ENCODE data around the gene WNT16. TPM values are rescaled to one million over a fixed set of nuclear protein-coding genes. Genes with fewer than 3 reads are reported as not detected.

The WNT16 gene
- total RNA-seq, 4 donors from 2014 or later = not detected

DNA sequence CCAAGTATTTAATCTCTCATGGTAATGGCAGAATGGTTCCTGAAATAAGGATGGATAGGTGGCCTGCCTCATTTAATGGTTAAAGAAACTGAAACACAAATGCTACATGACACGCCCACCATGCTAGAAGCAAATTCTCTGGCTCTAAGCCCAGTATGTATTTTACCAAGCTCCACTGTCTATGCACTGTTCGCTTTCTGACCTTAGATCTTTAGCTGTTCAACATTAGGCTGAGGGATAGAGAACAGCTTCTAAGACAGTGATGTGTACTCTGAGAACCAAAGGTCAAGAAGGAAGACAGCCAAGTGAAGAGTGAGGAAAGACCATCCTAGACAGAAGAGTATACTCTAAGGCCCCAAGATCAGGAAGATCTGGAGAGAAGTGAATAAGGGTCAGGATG is 40.7 kb downstream of the WNT16 start:
- ATAC-seq (ENCODE audit: low FRiP score) (no peak), DNase-seq (ENCODE audit: low spot score) (no peak)
- TF ChIP-seq, protein P1, sequence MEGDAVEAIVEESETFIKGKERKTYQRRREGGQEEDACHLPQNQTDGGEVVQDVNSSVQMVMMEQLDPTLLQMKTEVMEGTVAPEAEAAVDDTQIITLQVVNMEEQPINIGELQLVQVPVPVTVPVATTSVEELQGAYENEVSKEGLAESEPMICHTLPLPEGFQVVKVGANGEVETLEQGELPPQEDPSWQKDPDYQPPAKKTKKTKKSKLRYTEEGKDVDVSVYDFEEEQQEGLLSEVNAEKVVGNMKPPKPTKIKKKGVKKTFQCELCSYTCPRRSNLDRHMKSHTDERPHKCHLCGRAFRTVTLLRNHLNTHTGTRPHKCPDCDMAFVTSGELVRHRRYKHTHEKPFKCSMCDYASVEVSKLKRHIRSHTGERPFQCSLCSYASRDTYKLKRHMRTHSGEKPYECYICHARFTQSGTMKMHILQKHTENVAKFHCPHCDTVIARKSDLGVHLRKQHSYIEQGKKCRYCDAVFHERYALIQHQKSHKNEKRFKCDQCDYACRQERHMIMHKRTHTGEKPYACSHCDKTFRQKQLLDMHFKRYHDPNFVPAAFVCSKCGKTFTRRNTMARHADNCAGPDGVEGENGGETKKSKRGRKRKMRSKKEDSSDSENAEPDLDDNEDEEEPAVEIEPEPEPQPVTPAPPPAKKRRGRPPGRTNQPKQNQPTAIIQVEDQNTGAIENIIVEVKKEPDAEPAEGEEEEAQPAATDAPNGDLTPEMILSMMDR (IDR thresholded peaks at IDR 0.05) = no peak

DNA sequence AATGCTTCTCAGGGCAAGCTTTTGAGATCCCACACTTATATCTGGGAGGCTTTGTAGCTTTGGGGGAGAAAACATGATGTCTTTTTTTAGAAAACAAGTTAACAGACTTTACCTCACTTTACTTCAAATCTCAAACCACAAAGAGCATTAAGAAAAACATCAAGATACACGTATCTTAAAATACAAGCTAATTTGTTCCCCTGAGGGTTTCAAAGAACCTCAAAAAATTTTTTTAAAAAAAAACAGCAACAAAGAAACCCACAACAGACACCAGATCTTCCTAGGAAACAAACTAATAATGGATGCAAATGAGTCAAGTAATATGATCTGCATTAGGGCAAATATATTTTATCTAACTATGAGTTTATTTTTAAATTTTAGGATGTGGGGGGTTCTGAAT is 42.6 kb downstream of the WNT16 start:
- TF ChIP-seq, protein P1 (IDR thresholded peaks at IDR 0.05) = no peak
- DNase-seq (ENCODE audit: low spot score) = no peak
- no peak for ATAC-seq (ENCODE audit: low FRiP score)

DNA sequence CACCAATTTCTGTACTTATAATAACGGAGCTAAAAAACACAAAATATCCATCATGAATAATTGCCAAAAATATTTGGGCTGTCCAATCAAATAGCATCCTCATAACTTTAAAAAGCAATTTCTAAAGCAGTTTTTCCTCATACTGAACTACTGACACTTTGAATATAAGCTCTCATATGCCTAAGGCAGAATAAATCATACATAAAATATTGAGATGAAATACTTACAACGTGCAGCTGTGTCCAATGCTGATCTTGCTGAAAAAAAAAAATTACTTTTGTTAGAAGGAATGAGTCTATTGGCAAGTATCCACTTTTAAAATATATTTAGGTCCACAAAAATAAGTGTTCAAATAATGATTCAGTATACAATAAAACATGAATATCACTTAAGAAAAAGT is 43.1 kb downstream of the WNT16 start:
- ATAC-seq (ENCODE audit: low FRiP score) = no peak
- TF ChIP-seq, protein P1 (IDR thresholded peaks at IDR 0.05) = no peak
- no peak for DNase-seq (ENCODE audit: low spot score)

DNA sequence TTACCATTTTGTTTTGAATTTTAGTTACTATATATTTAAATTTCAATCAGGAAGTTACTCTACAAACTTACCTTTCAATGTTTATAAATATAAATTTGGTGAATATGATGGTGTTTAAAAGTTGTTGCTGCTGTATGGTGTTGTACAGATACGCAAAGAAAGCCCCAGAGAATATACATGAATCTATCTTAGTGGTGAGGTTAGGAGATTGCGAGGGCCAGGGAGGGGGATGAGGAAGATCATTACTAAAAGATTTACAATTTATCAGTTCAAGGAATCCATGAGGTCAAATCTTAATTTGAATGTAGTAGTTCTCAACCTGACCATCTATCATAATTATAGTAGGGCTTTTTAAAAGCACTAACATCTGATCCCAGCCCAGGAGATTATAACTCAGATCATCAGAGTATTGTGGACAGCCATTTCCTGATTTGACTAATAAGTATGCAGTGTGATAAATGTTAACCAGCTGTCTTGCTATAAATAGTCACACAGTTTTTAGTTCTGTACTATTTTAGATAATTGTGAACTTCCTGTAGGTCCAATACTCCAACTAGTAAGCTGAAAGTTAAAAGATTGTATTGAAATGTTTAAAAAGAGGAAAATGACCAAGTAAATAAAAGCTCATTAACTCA is 43.7 kb downstream of the WNT16 start:
- TF ChIP-seq, protein P1 (IDR thresholded peaks at IDR 0.05) = no peak
- no peak for ATAC-seq (ENCODE audit: low FRiP score)
- DNase-seq (ENCODE audit: low spot score) = no peak

DNA sequence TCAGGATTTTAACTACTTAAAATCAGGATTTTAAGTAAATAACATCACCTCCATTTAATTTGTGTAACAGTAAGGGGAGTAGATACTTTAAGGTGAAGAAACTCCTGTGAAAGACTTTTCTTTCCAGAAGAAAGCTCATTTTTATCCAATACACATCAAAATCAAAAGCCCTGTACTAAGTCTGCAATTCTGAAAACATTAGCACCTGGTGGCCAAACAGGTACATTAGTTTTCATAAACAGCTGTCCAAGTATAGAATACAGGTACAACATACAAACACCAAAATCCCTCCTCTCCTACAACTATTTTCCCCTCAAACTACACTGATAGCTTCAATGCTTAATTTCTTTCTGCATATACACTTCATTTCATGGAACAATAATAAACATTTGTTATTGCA is 44.4 kb downstream of the WNT16 start:
- DNase-seq (ENCODE audit: low spot score) (no peak), ATAC-seq (ENCODE audit: low FRiP score) (no peak)
- TF ChIP-seq, protein P1 (IDR thresholded peaks at IDR 0.05) = no peak

DNA sequence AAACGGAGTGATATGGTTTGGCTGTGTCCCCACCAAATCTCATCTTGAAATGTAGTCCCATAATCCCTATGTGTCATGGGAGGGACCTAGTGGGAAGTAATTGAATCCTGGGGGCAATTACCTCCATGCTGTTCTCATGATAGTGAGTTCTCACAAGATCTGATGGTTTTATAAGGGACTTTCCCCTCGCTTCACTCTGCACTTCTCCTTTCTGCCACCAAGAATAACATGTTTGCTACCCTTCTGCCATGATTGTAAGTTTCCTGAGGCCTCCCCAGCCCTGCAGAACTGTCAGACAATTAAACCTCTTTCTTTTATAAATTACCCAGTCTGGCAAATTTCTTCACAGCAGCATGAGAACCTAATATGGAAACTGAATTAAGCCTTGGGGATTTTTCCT is 48.2 kb downstream of the WNT16 start:
- DNase-seq (ENCODE audit: low spot score) (no peak), ATAC-seq (ENCODE audit: low FRiP score) (no peak)
- TF ChIP-seq, protein P1 (IDR thresholded peaks at IDR 0.05) = no peak

DNA sequence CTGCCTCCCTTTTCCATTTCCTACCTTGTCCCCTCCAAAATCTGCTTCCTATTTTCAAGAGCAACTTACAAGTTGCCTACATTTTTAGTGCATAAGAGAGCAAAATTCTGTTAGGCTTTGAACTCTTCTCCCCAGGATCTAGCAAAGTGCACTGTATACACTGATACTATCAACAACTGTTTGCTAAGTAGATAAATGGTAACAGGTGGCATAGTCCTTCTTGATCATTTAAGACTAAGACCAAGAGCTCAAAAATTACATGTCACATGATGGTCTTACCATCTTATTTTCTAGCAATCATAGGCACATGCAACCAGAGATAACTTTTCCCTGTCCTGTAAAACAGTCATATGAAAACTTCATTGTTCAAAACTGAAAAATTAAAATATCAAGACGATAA is 51.1 kb downstream of the WNT16 start:
- TF ChIP-seq, protein P1 (IDR thresholded peaks at IDR 0.05) = no peak
- no peak for DNase-seq (ENCODE audit: low spot score)
- no peak for ATAC-seq (ENCODE audit: low FRiP score)
